ENCODE measurements around the gene DNAL4. TPM values are rescaled to one million over a fixed set of nuclear protein-coding genes. Genes with fewer than 3 reads are reported as not detected.

Gene DNAL4
- polyA plus RNA-seq, 1 experiment: 12.6 TPM

GRCh38 chr22:38828616-38829205 lies 34.8 kb upstream of the DNAL4 start:
- H3K9me3 ChIP-seq (ENCODE audit: control insufficient read depth, insufficient read depth, low read length): peaks cover 14% of the 10 kb centered on the region
- ChIA-PET POLR2A (no interaction called here), CTCF (interaction anchor here (0.9 kb wide), 1 partner anchor 60 kb away, joined by 6 read pairs; no protein-coding TSS in a partner anchor)
- H3K27me3 ChIP-seq (ENCODE audit: control insufficient read depth, insufficient read depth, low read length): peaks cover 3% of the 10 kb centered on the region
- no peak for DNase-seq (ENCODE audit: low read depth, low spot score)
- no peak for TF ChIP-seq CTCF (IDR thresholded peaks at IDR 0.05; ENCODE audit: low read depth, low read length)
- no peak overlapping the region for H3K4me3 ChIP-seq (ENCODE audit: low read depth, low read length)
- no peak overlapping the region for H3K27ac ChIP-seq (ENCODE audit: low read depth, low read length)

- Histone ChIP-seq H3K27ac (ENCODE audit: low read depth, low read length) (no peak overlapping the region), H3K9me3 (ENCODE audit: control insufficient read depth, insufficient read depth, low read length) (peaks cover 14% of the 10 kb centered on the region), H3K4me3 (ENCODE audit: low read depth, low read length) (no peak overlapping the region), H3K27me3 (ENCODE audit: control insufficient read depth, insufficient read depth, low read length) (peaks cover 3% of the 10 kb centered on the region)
- ChIA-PET CTCF (interaction anchor here (0.9 kb wide), 1 partner anchor 59 kb away, joined by 6 read pairs; no protein-coding TSS in a partner anchor), POLR2A (no interaction called here)
- no peak for TF ChIP-seq CTCF (IDR thresholded peaks at IDR 0.05; ENCODE audit: low read depth, low read length)
- DNase-seq (ENCODE audit: low read depth, low spot score): no peak
These were observed 34.2 kb upstream of the DNAL4 start for GRCh38 chr22:38828191-38828590.

GRCh38 chr22:38827510-38827909 lies 33.6 kb upstream of the DNAL4 start:
- no peak overlapping the region for H3K4me3 ChIP-seq (ENCODE audit: low read depth, low read length)
- TF ChIP-seq CTCF (IDR thresholded peaks at IDR 0.05; ENCODE audit: low read depth, low read length): no peak
- H3K27ac ChIP-seq (ENCODE audit: low read depth, low read length): no peak overlapping the region
- POLR2A ChIA-PET: no interaction called here
- peaks cover 3% of the 10 kb centered on the region for H3K27me3 ChIP-seq (ENCODE audit: control insufficient read depth, insufficient read depth, low read length)
- H3K9me3 ChIP-seq (ENCODE audit: control insufficient read depth, insufficient read depth, low read length): peaks cover 14% of the 10 kb centered on the region
- CTCF ChIA-PET: interaction anchor here (0.8 kb wide), 1 partner anchor 59 kb away, joined by 4 read pairs; no protein-coding TSS in a partner anchor
- DNase-seq (ENCODE audit: low read depth, low spot score): no peak

- Histone ChIP-seq H3K9me3 (ENCODE audit: control insufficient read depth, insufficient read depth, low read length) (peaks cover 14% of the 10 kb centered on the region), H3K27ac (ENCODE audit: low read depth, low read length) (no peak overlapping the region), H3K4me3 (ENCODE audit: low read depth, low read length) (no peak overlapping the region), H3K27me3 (ENCODE audit: control insufficient read depth, insufficient read depth, low read length) (peaks cover 3% of the 10 kb centered on the region)
- DNase-seq (ENCODE audit: low read depth, low spot score): no peak
- POLR2A ChIA-PET: no interaction called here
- CTCF ChIA-PET: interaction anchor here (0.8 kb wide), 1 partner anchor 58 kb away, joined by 4 read pairs; no protein-coding TSS in a partner anchor
- TF ChIP-seq CTCF (IDR thresholded peaks at IDR 0.05; ENCODE audit: low read depth, low read length): no peak
These were observed 32.9 kb upstream of the DNAL4 start for GRCh38 chr22:38826801-38827200.

- Histone ChIP-seq H3K4me3 (ENCODE audit: low read depth, low read length) (no peak overlapping the region), H3K27ac (ENCODE audit: low read depth, low read length) (no peak overlapping the region), H3K27me3 (ENCODE audit: control insufficient read depth, insufficient read depth, low read length) (peaks cover 3% of the 10 kb centered on the region), H3K9me3 (ENCODE audit: control insufficient read depth, insufficient read depth, low read length) (peaks cover 11% of the 10 kb centered on the region)
- DNase-seq (ENCODE audit: low read depth, low spot score): no peak
- TF ChIP-seq CTCF (IDR thresholded peaks at IDR 0.05; ENCODE audit: low read depth, low read length): no peak
- POLR2A ChIA-PET: no interaction called here
- CTCF ChIA-PET: no interaction called here
These were observed 32.4 kb upstream of the DNAL4 start for GRCh38 chr22:38826386-38826785.
